Spleen (tissue), 11 donors: ENCODE measurements around the gene BOD1L1. TPM values are rescaled to one million over a fixed set of nuclear protein-coding genes. Genes with fewer than 3 reads are reported as not detected.

Experiments
- DNase-seq: peaks from one replicate; pipeline ENCODE4 v3.0.0-alpha.2; 2020
- H3K27ac ChIP-seq, 8 donors: fragments of 200-600 bp; sonication (generic) in 7 of 8; 1 replicate in 4 of 8; 2 replicates in 4 of 8; pipeline versions ENCODE4 v1.5.0 to v1.8.0; 2016 to 2021; ENCODE audit warnings: inconsistent platforms in 4 of 8, mild to moderate bottlenecking in 4 of 8, moderate library complexity in 1 of 8
- H3K27me3 ChIP-seq, 7 donors: fragments of 200-600 bp; sonication (generic) in 6 of 7; replicated peaks in 1 of 7; 1 replicate in 4 of 7; 2 replicates in 3 of 7; pipeline versions ENCODE4 v1.5.0 to v1.8.0; 2016 to 2021; ENCODE audit warnings: inconsistent platforms in 3 of 7, mild to moderate bottlenecking in 1 of 7
- H3K36me3 ChIP-seq, 6 donors: fragments of 200-600 bp; sonication (generic) in 5 of 6; 1 replicate in 4 of 6; 2 replicates in 2 of 6; pipeline versions ENCODE4 v1.5.0 to v1.8.0; 2016 to 2021; ENCODE audit warnings: inconsistent platforms in 2 of 6
- H3K4me1 ChIP-seq, 6 donors: fragments of 200-600 bp; sonication (generic) in 5 of 6; 1 replicate in 3 of 6; 2 replicates in 3 of 6; pipeline versions ENCODE4 v1.5.0 to v1.8.0; 2016 to 2021; ENCODE audit warnings: inconsistent platforms in 3 of 6
- H3K4me3 ChIP-seq, 8 donors: fragments of 200-600 bp; sonication (generic) in 7 of 8; 1 replicate in 4 of 8; 2 replicates in 4 of 8; pipeline versions ENCODE4 v1.5.0 to v1.8.0; 2016 to 2021; ENCODE audit warnings: inconsistent platforms in 4 of 8, mild to moderate bottlenecking in 4 of 8, moderate library complexity in 2 of 8
- H3K9me3 ChIP-seq, 8 donors: fragments of 200-600 bp; sonication (generic) in 7 of 8; 1 replicate in 4 of 8; 2 replicates in 4 of 8; pipeline versions ENCODE4 v1.5.0 to v1.8.0; 2016 to 2021; ENCODE audit warnings: inconsistent platforms in 4 of 8
- POLR2A ChIP-seq, 3 donors: fragments of 450-650 bp; IDR thresholded peaks; one replicate each; pipeline ENCODE4 v1.5.1; 2017; ENCODE audit warnings: antibody characterized with exemption in 3 of 3, mild to moderate bottlenecking in 1 of 3
- POLR2AphosphoS5 ChIP-seq, 3 donors: sonication (generic); formaldehyde crosslinking; IDR thresholded peaks; one replicate each; pipeline ENCODE4 v1.5.1; 2017; ENCODE audit warnings: antibody characterized with exemption in 3 of 3
- WGBS, 5 donors: extraction: QIAGEN DNeasy Blood & Tissue Kit in 3 of 5; methylation state at CpG; one replicate each; pipeline versions ENCODE4 v1.1.5 to v1.1.7; 2013 to 2018; 5-methylcytosine and 5-hydroxymethylcytosine counted together
- intact Hi-C: fragments of 100-400 bp; cut with DNase I; formaldehyde crosslinking; loops from one replicate; pipeline ENCODE4 v1.15.0; 2023; ENCODE audit warnings: low total_unique reads
- polyA plus RNA-seq, 3 donors: library from polyadenylated mRNA; stranded (reverse); fragments of 200-250 nt; gene quantifications; one replicate each; pipeline ENCODE4 v1.2.1, GENCODE V29; 2013
- total RNA-seq, 7 donors: library from RNA; depleted of rRNA in 3 of 7; stranded (reverse); fragments of >200 nt in 3 of 7; fragmentation: NEBNext Ultra II Directional in 4 of 7; extraction: Animal tissue kit (Norgen Biotek cat#: 25700) in 4 of 7; gene quantifications; one replicate each; pipeline versions ENCODE4 v1.1.0 to v1.2.1, GENCODE V29; 2016 to 2021
- TF ChIP-seq, protein P1 (sequence below), 11 experiments: fragments of 200-600 bp in 7 of 11; fragments of 450-650 bp in 4 of 11; sonication (generic) in 4 of 11; IDR thresholded peaks in 8 of 11; conservative IDR thresholded peaks in 3 of 11; 1 replicate in 7 of 11; 2 replicates in 4 of 11; pipeline versions ENCODE4 v1.4.0 to v1.8.0; 2016 to 2021; ENCODE audit warnings: antibody characterized with exemption in 11 of 11, inconsistent platforms in 4 of 11, mild to moderate bottlenecking in 1 of 11
- donor health status: healthy with polysubstance abuse.
- donor health status: DM: no; HTN: no; CAD: no; lungs with moderate emphysema.
- donor health status: DM: no; HTN: no; CAD: no.
- donor health status: Bipolar disorder and iron deficiency.
- donor health status: healthy.
- donor health status: DM: no; HTN: no; CAD: no.
- donor health status: DM: yes; HTN: yes; CAD: no.

Gene BOD1L1
- total and polyA plus RNA-seq, 10 donors: 16.2 to 83.3 (median 69.4) TPM

DNA sequence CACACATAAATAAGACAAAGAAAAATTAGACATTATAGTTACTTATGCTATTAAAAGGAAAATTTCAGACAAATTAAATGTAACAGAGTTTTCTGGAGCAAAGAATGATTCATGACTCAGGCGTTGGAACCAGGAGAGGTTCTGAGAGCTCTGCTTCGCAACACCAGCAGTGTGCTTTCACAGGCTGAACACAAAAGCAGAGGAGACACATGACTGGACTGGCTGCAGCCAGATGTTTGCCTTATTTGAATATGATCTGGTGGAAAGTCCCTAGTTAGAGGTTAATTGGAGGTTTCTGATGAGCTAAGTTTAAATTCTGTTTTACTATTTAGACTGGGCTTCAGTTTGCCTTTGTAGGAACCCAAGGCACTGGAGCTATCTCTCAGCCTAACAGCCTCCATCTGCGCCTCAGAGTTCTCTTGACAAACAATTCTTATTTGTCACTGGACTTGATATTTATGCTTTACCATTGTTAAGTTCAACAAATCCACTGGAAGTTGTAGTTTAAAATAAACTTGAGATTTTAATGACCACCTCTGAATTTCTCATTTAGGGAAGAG is 16.2 kb downstream of the BOD1L1 start:
- no peaks in the 10 kb centered on the region for H3K9me3 ChIP-seq
- no peak overlapping the region for H3K4me3 ChIP-seq
- 51 to 77% (median 67%) methylated on average over 3 of the region's 3 CpGs for WGBS, 5 donors
- peak; percentile 72 for DNase-seq
- no peaks in the 10 kb centered on the region for H3K27me3 ChIP-seq
- peaks cover 3 to 98% (median 78%) of the 10 kb centered on the region in 6 donors for H3K36me3 ChIP-seq
- TF ChIP-seq POLR2A (IDR thresholded peaks at IDR 0.05) (no peak), POLR2AphosphoS5 (IDR thresholded peaks at IDR 0.05) (peak in 1 of 3 donors; percentile 68)
- H3K4me1 ChIP-seq: peaks cover 18 to 65% (median 43%) of the 10 kb centered on the region in 6 donors
- intact Hi-C loops: no loop called here
- peak overlapping the region; percentile 30 to 77 (median 57) for H3K27ac ChIP-seq

GRCh38 chr4:13605330-13605729 is 22.2 kb downstream of the BOD1L1 start:
- TF ChIP-seq POLR2A (IDR thresholded peaks at IDR 0.05): no peak
- TF ChIP-seq POLR2AphosphoS5 (IDR thresholded peaks at IDR 0.05): no peak
- TF ChIP-seq, protein P1, sequence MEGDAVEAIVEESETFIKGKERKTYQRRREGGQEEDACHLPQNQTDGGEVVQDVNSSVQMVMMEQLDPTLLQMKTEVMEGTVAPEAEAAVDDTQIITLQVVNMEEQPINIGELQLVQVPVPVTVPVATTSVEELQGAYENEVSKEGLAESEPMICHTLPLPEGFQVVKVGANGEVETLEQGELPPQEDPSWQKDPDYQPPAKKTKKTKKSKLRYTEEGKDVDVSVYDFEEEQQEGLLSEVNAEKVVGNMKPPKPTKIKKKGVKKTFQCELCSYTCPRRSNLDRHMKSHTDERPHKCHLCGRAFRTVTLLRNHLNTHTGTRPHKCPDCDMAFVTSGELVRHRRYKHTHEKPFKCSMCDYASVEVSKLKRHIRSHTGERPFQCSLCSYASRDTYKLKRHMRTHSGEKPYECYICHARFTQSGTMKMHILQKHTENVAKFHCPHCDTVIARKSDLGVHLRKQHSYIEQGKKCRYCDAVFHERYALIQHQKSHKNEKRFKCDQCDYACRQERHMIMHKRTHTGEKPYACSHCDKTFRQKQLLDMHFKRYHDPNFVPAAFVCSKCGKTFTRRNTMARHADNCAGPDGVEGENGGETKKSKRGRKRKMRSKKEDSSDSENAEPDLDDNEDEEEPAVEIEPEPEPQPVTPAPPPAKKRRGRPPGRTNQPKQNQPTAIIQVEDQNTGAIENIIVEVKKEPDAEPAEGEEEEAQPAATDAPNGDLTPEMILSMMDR (IDR thresholded peaks at IDR 0.05 in 8 of 11, conservative IDR thresholded peaks at IDR 0.05 in 3 of 11): no peak
- no peaks in the 10 kb centered on the region for H3K27me3 ChIP-seq
- H3K9me3 ChIP-seq: no peaks in the 10 kb centered on the region
- WGBS, 5 donors: 88 to 100% (median 92%) methylated on average over 1 of the region's 1 CpG
- no peak overlapping the region for H3K27ac ChIP-seq
- intact Hi-C loops: no loop called here
- H3K4me3 ChIP-seq: no peak overlapping the region
- DNase-seq: no peak
- peaks cover 4 to 29% (median 16%) of the 10 kb centered on the region in 6 donors for H3K4me1 ChIP-seq
- peaks cover 3 to 100% (median 83%) of the 10 kb centered on the region in 6 donors for H3K36me3 ChIP-seq

- Histone ChIP-seq H3K9me3 (no peaks in the 10 kb centered on the region), H3K27me3 (no peaks in the 10 kb centered on the region), H3K4me1 (peaks cover 4 to 31% (median 16%) of the 10 kb centered on the region in 6 donors), H3K4me3 (no peak overlapping the region), H3K36me3 (peaks cover 3 to 100% (median 69%) of the 10 kb centered on the region in 6 donors), H3K27ac (peak overlapping the region in 6 of 8 donors; percentile 3 to 82 (median 58))
- no peak for DNase-seq
- TF ChIP-seq POLR2AphosphoS5 (IDR thresholded peaks at IDR 0.05) (no peak), POLR2A (IDR thresholded peaks at IDR 0.05) (no peak)
- TF ChIP-seq, protein P1 (IDR thresholded peaks at IDR 0.05 in 8 of 11, conservative IDR thresholded peaks at IDR 0.05 in 3 of 11): no peak
- 78 to 93% (median 90%) methylated on average over 2 of the region's 2 CpGs for WGBS, 5 donors
- intact Hi-C loops: no loop called here
Measured at GRCh38 chr4:13601848-13602247, 25.7 kb downstream of the BOD1L1 start.

DNA sequence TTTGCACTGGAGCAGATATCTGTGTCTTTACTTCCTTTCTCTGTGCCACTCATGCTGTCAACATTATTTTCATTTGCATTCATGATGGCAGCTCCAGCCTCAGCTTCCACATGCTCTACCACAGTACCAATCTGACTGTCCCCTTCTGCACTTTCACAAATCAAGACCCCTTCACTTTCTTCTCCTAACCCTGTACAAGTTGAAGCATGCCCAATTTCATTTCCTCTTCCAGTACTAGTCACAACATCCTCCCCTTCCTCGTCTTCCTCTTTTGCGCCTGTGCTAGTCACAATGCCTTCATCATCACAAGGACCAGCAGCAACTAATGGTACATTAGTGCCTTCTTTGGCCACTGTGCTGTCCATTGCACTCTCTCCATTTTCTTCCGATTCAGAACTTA is 26.5 kb downstream of the BOD1L1 start:
- TF ChIP-seq, protein P1 (IDR thresholded peaks at IDR 0.05 in 8 of 11, conservative IDR thresholded peaks at IDR 0.05 in 3 of 11): no peak
- TF ChIP-seq POLR2AphosphoS5 (IDR thresholded peaks at IDR 0.05): peak in 1 of 3 donors; percentile 64
- no peak overlapping the region for H3K4me3 ChIP-seq
- H3K4me1 ChIP-seq: peaks cover 4 to 31% (median 16%) of the 10 kb centered on the region in 6 donors
- 61 to 77% (median 65%) methylated on average over 3 of the region's 3 CpGs for WGBS, 5 donors
- DNase-seq: no peak
- intact Hi-C loops: no loop called here
- H3K27me3 ChIP-seq: no peaks in the 10 kb centered on the region
- H3K36me3 ChIP-seq: peaks cover 0 to 100% (median 69%) of the 10 kb centered on the region in 6 donors
- H3K9me3 ChIP-seq: no peaks in the 10 kb centered on the region
- peak overlapping the region in 6 of 8 donors; percentile 29 to 82 (median 58) for H3K27ac ChIP-seq
